ENCODE data around the gene CPNE2.
"Not testable (repeated sequence)": the region's sequence is repeated elsewhere in the genome, so short reads cannot be mapped to it uniquely, and the experiment has no call there.

The CPNE2 gene

DNA sequence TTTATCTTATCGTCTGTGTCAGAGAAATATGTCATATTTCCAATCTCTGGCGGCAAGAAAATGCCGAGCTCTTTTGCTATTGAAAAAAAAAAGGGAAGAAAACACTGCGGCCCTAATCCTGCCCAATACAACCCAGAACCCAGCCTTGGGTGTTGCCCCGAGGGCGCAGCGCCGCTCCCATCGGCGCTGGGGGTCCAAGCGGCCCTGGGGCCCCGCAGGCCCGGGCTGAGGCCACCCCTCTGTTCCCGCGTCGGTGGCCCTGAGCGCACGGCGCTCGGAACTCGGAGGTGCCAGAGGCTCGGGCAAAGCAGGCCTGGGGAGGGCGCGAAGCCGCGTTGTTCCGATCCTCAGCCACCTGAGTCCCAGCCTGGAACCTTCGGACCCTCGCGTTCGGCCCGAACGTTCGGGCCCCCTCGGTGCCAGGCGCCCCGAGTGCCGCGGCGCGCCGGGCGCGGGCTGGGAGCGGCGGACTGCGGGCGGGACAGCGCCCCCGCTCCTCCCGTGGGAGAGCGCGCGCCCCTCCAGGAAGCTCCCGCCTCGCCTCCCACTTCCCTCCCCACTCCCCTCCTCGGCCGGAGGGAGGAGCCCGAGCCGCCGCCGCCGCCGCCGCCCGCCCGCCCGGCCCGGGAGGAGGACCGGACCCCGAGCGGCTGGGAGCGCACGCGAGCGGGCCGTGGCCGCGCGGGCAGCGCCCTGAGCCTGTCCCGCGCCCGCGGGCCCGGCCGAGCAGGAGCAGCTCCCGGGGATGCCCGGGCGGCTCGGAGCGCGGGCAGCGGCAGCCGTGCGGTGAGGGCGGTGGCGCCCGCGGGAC lies at the start of gene CPNE2:
CPNE2 (plus strand) TSS at position 609 of the 811 bp plus-strand sequence. CDS start 18,160 bp downstream, outside the sequence.
- peak in 1 of 2 donors; percentile 26 for DNase-seq

DNA sequence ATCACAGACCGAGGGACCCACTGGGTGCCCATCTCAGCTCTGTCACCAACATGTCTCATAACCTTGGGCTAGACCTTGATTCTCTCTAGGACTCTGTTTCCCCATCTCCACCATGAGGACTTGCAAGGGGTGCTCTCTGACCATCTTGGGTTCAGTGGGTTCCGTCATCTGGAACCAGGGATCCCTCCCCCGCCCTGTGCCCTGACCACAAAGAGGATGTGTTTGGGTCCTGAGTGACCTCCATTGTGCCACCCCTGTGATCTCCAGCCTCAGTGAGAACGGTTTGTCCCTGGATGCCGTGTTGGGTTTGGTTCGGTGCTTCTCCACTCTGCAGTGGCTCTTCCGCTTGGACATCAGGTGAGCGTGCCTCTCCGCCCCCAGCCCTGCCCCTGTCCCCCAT lies 49.1 kb upstream of the CPNE2 start:
- DNase-seq, result no peak

DNA sequence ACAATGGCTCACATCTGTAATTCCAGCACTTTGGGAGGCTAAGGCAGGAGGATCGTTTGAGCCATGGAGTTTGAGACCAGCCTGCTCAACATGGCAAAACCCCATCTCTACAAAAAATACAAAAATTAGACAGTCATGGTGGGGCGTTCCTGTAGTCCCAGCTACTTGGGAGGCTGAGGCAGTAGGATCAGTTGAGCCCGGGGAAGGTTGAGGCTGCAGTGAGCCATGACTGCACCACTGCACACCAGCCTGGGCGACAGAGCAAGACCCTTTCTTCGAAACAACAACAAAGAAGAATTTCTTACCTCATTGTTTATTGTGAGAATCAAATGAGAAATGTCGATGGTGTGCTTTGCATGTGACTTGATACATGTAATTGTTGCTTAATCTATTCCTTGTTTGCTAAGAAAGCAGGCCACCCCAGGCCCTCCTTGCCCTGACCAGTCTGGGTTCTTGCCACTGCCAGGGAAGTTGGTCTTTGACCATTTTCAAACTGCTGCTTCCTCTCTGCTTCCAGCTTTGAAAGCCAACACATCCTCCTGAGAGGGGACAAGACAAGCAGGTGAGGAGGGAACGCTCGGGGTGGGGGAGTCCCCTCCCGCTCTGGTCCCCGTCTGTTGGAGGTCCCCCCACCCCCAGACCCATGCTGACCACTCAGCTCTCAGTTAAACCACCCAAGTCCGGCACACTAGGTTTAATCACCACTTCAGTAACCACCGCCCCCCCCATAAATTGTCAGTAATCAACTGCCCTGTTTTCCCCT lies 47.3 kb upstream of the CPNE2 start:
- DNase-seq, result no peak

DNA sequence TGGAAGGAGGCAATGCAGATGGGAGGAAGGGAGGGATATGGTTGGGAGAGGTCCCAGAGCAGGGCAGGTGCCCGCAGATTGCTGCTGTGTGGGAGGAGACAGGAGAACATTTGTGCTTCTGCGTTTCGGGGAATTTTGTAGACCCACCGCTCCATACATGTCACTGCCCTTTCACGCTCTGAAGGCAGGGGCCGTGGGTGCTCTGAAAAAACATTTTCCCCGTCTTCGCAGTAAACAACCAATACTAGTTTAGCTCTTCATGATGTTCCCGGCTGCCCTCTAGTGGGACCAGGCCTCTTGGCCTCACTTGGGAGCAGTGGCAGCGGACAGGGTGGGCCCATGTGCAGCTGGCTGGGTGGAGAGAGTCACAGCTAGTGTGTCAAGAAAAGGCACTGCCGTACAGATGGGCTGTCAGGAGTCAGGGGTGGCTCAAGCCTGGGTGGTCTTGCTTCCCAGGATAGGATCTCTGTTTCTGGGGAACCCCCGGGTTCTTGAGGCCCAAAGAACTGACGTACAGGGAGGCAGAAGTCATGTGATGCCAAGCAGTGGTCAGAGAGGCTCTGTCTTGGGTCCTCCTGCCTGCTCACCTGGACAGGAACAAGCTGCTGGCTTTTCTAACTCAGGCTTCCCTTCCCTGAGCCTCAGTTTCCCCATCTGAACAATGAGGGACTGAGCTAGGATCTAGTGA lies 46.5 kb upstream of the CPNE2 start:
- peak; percentile 20 to 28 for DNase-seq

DNA sequence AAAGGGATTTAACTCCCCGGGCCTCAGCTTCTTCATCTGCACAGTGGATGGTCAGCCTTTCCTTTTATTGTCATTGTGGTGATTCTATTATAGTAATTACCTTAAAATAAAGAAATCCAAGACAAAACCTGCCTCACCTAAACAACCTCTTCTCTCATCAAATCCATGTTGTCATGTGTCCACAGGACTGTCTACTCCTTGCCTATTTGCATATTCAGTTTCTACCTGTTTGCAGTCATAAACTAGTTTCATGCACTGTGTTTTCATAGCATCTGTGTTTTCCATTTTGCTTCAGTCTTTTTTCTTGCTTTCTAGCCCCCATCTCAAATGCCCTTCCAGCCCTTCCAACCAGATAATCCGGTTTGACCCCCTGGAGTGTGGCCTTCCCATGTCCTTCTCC lies 44.3 kb upstream of the CPNE2 start:
- no peak for DNase-seq

DNA sequence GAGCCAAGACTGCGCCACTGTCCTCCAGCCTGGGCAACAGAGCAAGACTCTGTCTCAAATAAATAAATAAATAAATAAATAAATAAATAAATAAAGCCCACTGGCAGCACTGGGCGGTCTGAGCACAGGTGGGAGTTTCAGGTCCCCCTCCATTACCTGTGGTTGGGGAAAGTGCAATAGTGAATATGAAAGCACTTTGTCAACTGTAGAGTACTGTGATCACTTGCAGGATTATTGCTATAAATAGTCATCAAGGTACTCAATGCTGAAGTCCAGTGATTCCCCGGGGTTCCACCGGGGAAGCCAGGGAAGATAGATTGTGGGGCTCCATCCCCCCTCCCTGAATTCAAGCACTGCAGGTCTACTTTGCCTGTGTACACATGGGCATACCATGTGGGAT lies 42.7 kb upstream of the CPNE2 start:
- DNase-seq, result no peak

DNA sequence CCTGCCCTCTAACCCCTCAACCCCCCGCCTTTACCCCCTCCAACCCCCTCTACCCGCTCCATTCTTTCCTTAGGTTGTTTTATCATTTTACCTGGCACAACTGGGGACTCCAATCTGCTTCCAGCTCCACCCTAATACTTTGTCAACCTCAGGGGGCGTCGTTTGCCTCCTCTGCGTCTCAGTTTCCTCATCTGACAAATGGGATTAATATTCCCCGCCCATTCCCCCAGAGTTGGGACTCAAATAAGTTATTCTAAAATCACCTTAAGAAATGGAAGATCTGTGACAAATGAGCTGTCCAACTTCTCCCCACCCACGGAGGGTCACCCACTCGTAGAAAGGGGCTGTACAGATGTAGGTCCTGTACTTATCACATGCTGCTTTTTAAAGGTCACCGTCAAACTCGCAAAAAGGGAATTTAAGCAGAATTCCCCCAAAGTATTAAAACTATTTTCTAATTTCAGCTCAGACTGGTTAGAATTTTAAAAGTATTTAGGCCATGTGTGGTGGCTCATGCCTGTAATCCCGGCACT lies 40.6 kb upstream of the CPNE2 start:
- no peak for DNase-seq

DNA sequence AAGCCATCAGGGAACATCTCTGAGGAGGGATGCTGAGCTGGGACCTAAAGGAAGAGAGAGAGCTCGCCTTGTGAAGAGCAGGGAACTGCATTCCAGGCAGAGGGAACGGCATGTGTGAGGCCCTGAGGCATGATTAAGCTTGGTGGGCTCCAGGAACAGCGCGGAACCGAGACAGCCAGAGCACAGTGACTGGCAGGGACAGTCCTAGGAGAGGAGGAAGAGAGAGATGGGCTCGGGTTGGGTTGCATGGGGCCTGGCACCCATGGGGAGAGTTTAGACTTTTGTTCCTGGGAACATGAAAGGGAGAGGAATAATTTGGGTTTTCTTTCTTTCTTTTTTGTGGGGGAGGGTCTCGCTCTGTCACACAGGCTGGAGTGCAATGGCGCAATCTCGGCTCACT lies 39.2 kb upstream of the CPNE2 start:
- no peak for DNase-seq

DNA sequence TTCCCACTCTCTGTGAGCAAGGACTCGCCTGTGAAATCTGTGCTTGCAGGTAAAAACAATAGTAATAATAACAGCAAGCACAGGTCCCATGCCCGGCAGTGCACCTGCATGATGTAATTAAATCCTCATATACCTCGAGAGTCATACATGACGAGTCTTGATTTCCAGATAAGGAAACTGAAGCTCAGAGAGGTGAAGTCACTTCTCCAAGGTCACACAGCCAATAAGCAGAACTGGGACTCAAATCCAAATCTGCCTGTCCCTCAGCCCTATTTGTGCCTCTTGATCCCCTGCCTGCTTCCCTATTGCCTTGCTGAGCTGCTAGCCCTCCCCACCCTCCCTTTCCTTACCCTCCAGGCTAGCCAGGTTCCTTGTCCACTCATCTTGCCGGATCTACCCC lies 38.0 kb upstream of the CPNE2 start:
- DNase-seq, result no peak

DNA sequence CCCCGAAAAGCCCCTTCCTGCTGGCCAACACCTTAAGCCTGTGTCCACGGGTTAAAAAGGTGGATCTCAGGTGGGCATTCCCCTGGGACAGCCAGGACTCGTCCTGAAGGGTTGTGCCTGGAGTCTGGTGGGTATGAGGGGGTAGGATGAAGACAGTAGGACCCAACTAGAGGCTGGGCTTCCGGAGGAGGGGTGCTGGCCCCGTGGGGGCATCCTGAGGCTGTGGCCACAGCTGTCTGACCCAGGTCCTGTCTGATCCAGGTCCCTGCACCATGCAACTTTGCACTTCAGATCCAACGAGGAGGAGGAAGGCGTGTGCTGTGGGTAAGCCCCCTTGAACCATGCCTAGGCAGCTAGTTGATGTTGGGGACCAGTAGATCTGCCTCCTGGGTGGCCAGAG lies 37.6 kb upstream of the CPNE2 start:
- no peak for DNase-seq

DNA sequence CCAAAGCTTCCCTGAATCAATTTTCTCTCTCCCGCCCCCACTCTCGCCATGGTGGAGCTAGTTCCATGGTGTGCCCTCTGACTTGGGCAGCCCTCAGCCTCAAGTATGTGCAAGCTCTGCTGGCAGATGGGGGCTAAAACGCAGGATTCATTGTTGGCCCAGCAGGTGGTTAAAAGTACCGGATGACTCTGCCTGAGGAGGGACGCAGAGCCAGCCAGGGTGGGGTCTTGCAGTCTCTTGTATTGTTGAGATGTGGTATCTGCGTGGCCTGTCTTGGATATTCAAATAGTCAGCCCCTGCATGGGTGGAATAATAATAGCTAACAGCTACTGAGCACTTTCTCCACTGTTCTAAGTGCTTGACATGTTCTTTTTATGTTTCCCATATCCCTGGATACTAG lies 36.7 kb upstream of the CPNE2 start:
- no peak for DNase-seq

DNA sequence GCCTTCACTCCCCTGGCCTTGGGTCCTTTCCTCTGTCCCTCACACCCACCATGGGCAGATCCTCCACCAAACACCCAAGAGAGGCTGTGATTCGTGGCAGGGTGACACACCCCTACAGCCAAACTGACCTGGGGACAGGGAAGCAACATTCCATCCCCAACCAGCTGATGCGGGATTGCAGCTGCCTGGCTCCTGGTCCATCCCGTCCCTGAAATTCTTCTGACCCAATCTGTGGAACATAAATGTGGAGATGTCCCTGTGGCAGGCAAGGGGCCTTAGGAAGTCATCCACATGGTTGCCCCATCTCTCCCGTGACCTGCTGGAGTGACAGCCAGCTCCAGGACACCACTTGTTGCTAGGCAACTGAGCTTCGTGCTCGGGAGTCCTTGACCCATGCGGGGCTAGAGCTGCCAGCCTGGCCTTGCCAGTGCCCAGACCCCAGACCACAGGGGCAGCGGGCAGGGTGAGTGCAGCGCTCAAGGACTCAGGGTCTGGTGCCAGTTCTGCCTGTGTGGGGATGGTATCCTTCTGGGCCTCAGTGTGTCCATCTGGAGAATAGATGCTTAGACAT lies 34.0 kb upstream of the CPNE2 start:
- no peak for DNase-seq

DNA sequence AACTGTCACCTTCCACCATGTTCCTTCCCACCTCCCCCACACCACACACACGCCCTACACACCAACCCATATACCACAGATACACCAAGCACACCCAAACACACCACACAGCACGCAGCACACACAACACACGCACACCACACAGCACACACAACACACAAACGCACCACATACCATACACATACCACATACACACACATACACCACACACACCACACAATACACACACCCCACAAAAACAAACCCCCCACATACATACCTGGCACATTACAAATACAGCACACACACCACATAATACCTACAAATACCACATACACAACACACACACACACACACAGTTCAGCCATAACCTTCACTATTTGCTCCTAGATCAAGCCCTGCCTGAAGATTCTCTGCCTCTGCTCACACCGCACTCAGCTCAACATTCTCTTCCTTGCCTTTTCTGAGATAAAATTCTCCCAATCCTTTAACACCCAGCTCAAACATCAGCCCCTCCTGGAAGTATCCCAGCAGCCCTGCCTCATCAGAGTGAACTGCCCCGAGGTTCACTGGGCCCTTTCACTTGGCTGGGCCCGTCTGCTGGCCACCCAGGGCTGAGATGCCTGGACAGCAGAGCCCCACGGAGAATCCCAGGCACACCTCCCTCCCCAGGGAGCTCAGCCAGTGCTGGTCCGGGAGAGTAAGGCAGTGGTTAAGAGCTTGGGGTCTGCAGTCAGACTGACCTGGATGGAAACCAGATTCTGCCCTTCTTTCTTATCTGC lies 31.9 kb upstream of the CPNE2 start:
- no peak for DNase-seq

DNA sequence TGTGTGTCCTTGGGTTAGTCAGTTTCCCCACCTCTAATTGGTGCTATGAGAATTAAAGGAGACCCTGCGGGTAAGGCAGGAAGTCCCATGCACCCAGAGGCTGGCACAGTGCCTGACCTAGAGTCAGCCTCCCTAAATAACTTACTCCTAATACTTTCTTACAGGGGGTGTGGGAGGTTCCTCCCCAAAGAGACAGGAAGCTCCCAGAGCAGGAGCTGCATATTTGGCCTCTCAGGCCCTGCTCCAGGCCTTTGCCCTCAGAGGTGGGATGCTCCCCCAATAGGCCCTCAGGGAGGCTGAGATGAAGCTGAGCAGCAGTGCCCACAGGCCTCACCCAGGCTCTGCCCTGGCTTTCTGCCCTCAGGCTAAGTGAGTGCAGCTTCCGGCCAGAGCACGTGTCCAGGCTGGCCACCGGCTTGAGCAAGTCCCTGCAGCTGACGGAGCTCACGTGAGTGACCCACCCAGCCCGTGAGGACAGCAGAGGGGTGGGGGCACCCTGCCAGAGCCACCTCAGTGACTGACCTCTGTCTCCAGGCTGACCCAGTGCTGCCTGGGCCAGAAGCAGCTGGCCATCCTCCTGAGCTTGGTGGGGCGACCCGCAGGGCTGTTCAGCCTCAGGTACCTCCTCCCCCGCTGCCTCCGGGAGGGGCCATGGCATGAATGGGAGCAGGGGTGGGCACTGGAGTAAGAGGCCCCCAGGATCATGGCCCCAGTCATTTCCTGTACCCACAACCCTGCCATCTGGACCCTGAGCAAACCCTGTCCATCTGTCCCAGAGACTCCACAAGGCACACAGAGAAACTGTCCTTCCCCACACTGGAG lies 31.1 kb upstream of the CPNE2 start:
- DNase-seq, result no peak

DNA sequence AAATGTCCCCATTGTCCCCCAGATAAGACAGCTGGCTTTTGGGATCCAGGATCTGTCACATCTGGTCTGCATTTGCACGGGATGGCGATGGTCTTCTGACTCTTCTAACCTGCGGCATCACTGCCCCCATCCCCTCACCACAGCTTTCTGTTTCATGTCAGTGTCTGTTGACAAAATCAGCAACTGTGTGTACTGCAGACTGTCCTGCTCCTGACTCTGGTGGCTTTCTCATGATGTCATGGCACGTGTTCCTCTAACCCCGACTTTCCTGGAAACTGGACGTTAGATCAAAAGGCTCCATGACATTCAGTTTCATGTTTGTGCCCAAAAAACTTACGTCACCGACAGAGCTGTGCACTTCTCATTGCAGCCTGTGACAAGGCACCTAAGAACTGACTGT lies 30.1 kb upstream of the CPNE2 start:
- no peak for DNase-seq

DNA sequence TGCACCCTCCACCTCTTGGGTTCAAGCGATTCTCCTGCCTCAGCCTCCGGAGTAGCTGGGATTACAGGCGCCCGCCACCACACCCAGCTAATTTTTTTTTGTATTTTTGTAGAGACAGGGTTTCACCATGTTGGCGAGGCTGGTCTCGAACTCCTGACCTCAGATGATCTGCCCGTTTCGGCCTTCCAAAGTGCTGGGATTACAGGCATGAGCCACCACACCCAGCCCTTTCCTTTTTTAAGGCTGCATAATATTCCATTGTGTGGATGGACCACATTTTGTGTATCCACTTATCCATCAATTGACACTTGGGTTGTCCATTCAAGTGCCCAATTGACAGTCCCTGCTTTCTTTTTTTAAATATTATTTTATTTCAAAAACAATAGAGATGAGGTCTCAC lies 29.2 kb upstream of the CPNE2 start:
- not testable (repeated sequence) for DNase-seq

DNA sequence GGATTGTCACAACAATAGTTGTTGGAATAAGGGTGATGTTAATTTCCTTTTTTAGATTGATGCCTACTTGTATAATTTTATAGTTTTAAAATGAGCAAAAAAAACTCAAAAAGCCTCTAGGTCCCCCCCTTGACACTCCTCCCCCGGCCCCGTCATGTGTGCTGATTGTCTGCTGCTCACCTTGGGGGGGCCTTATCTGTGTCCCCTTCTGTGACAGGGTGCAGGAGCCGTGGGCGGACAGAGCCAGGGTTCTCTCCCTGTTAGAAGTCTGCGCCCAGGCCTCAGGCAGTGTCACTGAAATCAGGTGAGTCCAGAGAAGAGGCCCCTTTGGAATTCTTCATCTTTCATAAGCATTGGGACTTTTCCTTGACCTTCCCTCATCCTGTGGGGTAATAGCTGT lies 27.4 kb upstream of the CPNE2 start:
- DNase-seq, result no peak

DNA sequence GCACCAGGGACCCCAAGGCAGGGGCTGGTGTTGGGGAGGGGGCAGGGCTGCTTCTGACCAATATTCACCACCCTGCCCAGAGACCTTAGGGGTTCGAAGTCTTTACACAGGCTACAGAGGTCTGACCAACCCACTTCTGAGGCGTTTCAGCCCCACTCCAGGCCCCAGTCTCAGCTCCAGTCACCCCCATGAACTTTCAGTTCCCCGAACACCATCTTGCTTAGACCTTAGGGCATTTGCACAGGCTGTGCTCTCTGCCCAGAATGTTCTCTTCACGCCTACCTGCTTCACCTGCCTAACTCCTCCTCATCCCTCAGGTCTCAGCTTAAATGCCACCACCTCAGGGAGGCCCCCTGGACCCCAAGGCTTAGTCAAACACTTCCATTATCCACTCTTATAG lies 25.8 kb upstream of the CPNE2 start:
- no peak for DNase-seq

DNA sequence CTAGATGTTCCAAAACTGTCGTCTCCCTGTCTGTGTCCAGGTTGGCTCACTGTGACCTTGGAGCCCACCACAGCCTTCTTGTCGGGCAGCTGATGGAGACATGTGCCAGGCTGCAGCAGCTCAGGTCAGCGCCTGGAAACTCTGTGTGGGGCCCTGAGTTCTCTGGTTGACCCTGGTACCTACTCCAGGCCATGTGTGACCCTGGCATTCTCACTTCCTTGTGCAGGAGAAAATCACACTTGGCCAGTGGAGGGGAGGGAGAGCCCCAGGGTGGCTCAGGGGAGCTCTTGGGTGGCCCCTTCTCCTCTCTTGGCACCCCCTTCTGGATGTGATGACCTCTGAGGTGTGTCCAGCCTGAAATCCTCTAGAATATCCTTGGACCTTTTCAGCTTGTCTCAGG lies 25.0 kb upstream of the CPNE2 start:
- no peak for DNase-seq

DNA sequence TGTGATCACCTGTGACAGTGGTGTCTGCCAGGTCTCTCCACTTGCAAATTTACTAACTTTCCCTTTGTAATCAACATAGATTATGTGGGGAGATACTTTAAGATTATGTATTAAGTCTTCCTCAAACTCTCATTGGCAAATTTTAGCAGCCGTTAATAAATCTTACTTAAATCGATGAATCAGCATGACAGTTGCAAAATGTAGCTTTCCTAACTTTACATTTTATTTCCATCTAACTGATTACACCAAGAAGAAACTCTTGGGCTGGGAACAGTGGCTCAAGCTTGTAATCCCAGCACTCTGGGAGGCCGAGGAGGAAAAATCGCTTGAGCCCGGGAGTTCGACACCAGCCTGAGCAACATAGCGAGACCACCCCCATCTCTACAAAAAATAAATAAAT lies 23.3 kb upstream of the CPNE2 start:
- no peak for DNase-seq

DNA sequence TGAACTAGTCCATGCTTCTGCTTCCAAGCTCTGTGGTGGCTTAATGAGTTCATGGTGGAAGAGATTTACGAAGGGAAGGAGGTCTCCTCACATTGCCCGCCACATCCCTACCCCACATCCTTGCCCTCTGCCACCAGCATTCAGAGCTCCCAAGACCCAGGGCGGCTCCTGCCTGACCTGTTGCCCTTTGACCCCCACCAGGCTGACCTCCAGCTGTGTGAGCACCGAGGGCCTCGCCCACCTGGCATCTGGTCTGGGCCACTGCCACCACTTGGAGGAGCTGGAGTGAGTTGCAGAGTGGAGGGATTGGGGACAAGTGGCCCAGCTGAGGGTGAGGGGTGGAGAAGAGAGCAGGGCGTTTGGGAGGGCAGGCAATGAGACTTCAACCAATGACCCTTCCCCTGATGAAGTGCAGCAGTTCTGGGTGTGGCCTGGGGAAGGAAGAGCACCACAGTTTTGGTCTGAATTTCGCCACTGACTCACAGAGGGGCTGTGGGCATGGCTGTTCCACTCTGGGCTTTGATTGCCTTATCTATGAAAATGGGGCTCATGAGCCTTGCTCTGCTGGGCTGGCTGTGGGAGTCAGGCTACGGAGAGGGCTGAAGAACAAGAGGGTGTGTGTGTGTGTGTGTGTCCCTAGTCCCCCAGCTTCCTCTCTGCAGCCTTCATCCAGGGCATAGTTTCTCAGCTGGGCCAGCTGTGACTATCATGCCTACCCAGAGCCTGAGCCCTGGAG lies 22.6 kb upstream of the CPNE2 start:
- DNase-seq, result no peak
